Femur (tissue), 1 donor: ENCODE data around the gene CLMN.
"Not testable (repeated sequence)": the region's sequence is repeated elsewhere in the genome, so short reads cannot be mapped to it uniquely, and the experiment has no call there.

Experiments used
- DNase-seq: peaks from one replicate; pipeline ENCODE4 v3.0.0-alpha.2; 2017

Gene CLMN

DNA sequence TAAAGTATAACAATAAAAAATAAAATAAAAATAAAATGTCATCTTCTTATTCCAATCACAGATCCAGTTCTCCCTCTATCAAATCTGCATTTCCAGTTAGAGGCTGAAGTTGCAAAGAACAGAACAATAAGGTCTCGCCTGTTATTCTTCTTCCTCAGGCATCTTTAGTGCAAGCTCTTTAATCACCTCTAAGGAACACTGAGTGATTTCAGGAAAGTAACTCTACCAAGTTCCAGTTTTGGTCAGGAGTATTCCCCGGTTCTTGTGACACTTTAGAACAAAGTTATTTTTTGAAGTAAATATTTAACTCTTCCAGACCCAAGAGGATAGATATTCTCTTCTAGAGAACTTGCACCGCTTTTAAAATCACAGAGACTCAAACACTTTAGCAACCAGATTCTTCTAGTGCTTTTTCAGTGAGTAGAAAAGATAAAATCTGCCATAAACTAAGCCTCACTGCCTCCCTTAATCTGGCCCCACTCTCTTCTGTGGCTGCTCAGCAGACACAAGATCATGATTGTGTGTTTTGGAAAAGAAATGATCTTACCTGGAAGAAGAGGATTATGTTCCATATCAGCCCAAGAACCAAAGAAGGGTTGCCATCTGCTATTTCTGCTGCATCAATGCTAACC, 104.5 kb downstream of the CLMN start:
- DNase-seq = no peak

- no peak for DNase-seq
Observed at GRCh38 chr14:95213774-95214173, 105.9 kb downstream of the CLMN start.

- peak; percentile 10 for DNase-seq
Observed at GRCh38 chr14:95211721-95212504, 107.8 kb downstream of the CLMN start.

GRCh38 chr14:95210699-95211098, 109.0 kb downstream of the CLMN start:
- no peak for DNase-seq

DNA sequence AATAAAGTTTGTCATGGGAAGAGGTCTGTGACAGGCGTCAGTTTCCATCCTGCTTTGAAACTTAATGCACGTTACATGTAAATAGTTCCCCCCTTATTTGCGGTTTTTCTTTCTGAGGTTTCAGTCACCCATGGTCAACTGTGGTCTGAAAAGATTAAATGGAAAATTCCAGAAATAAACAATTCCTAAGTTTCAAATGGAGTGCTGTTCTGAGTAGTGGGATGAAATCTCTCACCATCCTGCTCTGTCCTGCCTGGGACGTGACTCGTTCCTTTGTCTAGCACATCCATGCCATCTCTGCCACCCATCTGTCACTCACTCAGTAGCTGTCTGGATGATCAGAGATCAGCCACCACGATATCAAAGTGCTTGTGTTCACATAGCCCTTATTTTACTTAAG, 111.1 kb downstream of the CLMN start:
- no peak for DNase-seq

- no peak for DNase-seq
Observed at GRCh38 chr14:95207475-95208233, 112.1 kb downstream of the CLMN start.

- peak; percentile 2 for DNase-seq
Observed at GRCh38 chr14:95206534-95206933, 113.2 kb downstream of the CLMN start.

- DNase-seq = no peak
Observed at GRCh38 chr14:95204705-95205104, 115.0 kb downstream of the CLMN start.

GRCh38 chr14:95201745-95202144, 118.0 kb downstream of the CLMN start:
- not testable (repeated sequence) for DNase-seq

GRCh38 chr14:95200404-95200803, 119.3 kb downstream of the CLMN start:
- no peak for DNase-seq

GRCh38 chr14:95199298-95199983, 120.3 kb downstream of the CLMN start:
- DNase-seq = no peak

- peak; percentile 18 for DNase-seq
Observed at GRCh38 chr14:95198320-95198719, 121.4 kb downstream of the CLMN start.

- no peak for DNase-seq
Observed at GRCh38 chr14:95197551-95197950, 122.2 kb downstream of the CLMN start.

GRCh38 chr14:95196826-95197545, 122.7 kb downstream of the CLMN start:
- peak; percentile 3 for DNase-seq

DNA sequence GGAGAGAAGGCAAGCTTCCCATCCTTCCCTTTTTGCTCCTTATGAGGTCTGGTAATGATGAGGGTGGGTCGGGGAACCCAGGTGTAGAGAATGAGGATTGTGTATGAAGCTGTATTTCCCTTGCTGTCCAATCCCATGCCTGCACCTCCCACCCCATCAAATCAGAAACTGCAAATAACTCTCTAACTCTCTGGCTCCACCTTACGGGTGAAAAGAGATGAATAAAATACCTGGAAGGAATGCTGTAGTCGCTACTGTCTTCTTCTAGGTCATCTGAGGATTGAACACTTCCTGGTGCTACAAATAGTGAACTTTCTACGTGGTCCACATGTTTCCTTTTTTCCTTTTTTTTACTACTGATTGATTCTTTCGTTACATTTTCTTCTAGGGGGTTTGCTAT, 123.4 kb downstream of the CLMN start:
- peak; percentile 3 for DNase-seq

GRCh38 chr14:95195031-95195430, 124.7 kb downstream of the CLMN start:
- peak; percentile 6 for DNase-seq

DNA sequence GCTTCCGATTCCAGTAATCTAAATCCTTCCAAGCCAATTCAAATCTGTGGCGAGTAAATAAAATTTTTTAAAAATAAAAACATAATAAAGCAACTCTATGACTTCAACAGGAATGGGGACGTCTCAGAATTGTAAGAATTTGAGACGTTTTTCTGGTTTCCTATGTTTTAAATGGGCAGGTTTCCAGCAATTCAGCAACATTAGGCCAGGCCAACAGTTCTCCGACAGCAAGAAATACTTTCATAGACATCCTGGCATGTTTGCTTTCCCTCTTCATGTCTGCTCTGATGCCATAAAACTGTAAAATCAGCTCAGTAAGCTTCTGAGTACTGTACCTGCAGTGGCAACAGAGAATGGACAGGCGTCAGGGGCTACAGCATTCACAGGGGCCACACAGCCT, 126.6 kb downstream of the CLMN start:
- DNase-seq = peak; percentile 19

DNA sequence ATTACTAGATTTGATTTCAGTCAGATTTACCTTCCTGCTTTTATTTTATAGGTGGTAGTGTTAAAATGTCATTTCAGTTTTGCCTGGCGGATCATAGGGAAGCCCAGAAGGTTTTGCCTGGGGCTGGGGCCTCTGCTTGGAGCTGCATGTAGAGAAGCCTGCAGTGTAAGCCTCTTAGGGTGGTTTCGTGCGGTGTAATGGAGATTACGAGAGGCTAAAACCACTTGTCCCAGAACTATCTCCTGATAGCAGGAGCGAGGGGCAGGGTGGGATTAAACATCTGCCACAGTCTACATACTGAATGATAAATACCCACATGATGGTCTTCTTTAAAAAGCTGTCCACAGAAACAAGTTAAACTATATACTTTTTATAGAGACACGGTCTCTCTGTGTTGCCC, 127.4 kb downstream of the CLMN start:
- peak; percentile 6 for DNase-seq

GRCh38 chr14:95191445-95192199, 128.1 kb downstream of the CLMN start:
- peak; percentile 15 for DNase-seq

DNA sequence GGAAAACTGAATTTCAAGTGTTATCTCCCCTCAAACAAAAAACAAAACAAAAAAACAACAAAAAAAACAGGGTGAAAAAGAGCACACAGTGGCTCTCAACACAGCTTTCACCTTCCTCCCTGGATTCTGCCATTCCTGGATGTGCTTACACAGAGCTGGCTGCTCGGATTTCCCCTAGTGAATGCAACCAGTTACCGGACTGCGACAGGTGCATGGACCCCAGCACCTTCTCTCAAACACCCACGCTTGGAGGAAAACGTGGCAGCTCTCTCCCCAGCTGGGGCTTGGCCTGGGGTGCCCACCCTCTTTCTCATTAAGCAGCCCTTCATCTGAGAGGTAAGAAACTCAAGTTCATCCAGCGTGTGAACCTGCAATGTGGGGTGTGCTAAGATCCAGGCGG, 128.9 kb downstream of the CLMN start:
- peak; percentile 8 for DNase-seq

- DNase-seq = peak; percentile 17
Observed at GRCh38 chr14:95190346-95190840, 129.3 kb downstream of the CLMN start.
